NT2/D1 (cell line): ENCODE results near the gene SBK2.

ENCODE experiments used
- DNase-seq: peaks from one replicate; pipeline ENCODE4 v3.0.0-alpha.2; 2011; ENCODE audit warnings: low read depth, low spot score
- H3K27me3 ChIP-seq: 2 replicates; pipeline ENCODE4 v1.6.0; 2011; ENCODE audit warnings: mild to moderate bottlenecking; ENCODE audit not compliant: insufficient read length, insufficient read depth
- H3K36me3 ChIP-seq: 2 replicates; pipeline ENCODE4 v1.6.1; 2011; ENCODE audit warnings: mild to moderate bottlenecking, low read length, mixed read lengths; ENCODE audit not compliant: insufficient read depth, insufficient read length
- H3K4me1 ChIP-seq: 2 replicates; pipeline ENCODE4 v1.5.1; 2011; ENCODE audit not compliant: insufficient read depth, insufficient read length
- H3K4me3 ChIP-seq: 2 replicates; pipeline ENCODE4 v1.5.1; 2011; ENCODE audit warnings: low read depth; ENCODE audit not compliant: insufficient read length
- H3K9ac ChIP-seq: 2 replicates; pipeline ENCODE4 v1.6.0; 2011; ENCODE audit warnings: low read depth; ENCODE audit not compliant: insufficient read length
- H3K9me3 ChIP-seq: 2 replicates; pipeline ENCODE4 v1.5.1; 2011; ENCODE audit warnings: mild to moderate bottlenecking, low read length; ENCODE audit not compliant: insufficient read depth
- SUZ12 ChIP-seq: IDR thresholded peaks from 2 replicates; pipeline ENCODE4 v1.6.1; 2011; ENCODE audit not compliant: insufficient read length, insufficient read depth; ENCODE audit errors: extremely low read depth
- YY1 ChIP-seq: IDR thresholded peaks from 2 replicates; pipeline ENCODE4 v1.6.1; 2011; ENCODE audit not compliant: insufficient read length, insufficient read depth
- ZNF274 ChIP-seq: IDR thresholded peaks from 2 replicates; pipeline ENCODE4 v1.6.1; 2011; ENCODE audit warnings: mild to moderate bottlenecking, low read depth, low read length

SBK2 gene

GRCh38 chr19:55484593-55485438, 52.1 kb downstream of the SBK2 start, which contains the start of gene NAT14:
Gene NAT14 (plus strand): TSS chr19:55485188. CDS start chr19:55485709, 521 bp downstream.
- Histone ChIP-seq H3K27me3 (no peaks in the 10 kb centered on the region), H3K4me3 (peak within 1 kb of the TSS; percentile 64), H3K4me1 (peaks cover 14% of the 10 kb centered on the region), H3K9me3 (no peaks in the 10 kb centered on the region), H3K9ac (peak within 1 kb of the TSS; percentile 82), H3K36me3 (peaks cover 13% of the 10 kb centered on the region)
- no peak for TF ChIP-seq ZNF274
- peak; percentile 66 for DNase-seq

DNA sequence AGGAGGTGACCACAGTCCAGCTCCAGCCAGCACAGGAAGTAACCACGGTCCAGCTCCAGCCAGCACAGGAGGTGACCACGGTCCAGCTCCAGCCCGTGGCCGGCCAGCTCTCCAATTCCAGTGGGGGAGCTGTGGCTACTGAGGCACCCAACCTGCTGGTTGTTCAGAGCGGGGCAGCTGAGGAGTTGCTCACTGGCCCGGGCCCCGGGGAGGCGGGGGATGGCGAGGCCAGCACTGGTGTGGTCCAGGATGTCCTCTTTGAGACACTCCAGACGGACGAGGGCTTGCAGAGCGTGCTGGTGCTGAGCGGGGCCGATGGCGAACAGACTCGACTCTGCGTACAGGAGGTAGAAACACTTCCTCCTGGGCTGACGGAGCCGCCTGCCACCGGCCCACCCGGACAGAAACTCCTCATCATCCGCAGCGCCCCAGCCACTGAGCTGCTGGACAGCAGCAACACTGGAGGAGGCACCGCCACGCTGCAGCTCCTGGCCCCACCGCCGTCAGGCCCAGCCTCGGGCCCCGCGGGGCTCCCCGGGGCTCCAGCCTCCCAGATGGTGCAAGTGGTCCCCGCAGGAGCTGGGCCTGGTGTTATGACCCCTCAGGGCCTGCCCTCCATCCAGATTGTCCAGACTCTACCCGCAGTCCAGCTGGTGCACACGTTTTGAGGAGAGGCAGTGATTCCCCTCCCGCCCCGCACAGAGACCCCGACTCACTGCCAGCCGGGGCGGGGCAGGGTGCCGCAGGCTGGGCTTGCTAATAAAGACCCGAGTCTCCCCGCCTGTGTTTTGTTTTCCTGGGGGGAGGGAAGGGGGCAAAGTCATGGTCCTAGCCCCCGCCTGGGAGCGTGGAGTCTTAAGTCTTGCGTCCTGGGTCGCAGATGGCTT, 53.0 kb downstream of the SBK2 start:
- Histone ChIP-seq H3K9me3 (no peaks in the 10 kb centered on the region), H3K9ac (no peak overlapping the region), H3K4me1 (peaks cover 14% of the 10 kb centered on the region)

GRCh38 chr19:55482967-55483705, 53.8 kb downstream of the SBK2 start:
- Histone ChIP-seq H3K4me1 (peaks cover 13% of the 10 kb centered on the region), H3K9ac (no peak overlapping the region), H3K9me3 (no peaks in the 10 kb centered on the region), H3K27me3 (no peaks in the 10 kb centered on the region), H3K36me3 (peaks cover 13% of the 10 kb centered on the region), H3K4me3 (no peak overlapping the region)
- TF ChIP-seq SUZ12, result no peak
- TF ChIP-seq ZNF274, result no peak
- TF ChIP-seq YY1, result no peak
- no peak for DNase-seq

More for the DNA sequence above, 53.0 kb downstream of the SBK2 start:
- H3K27me3 ChIP-seq, result no peaks in the 10 kb centered on the region
- TF ChIP-seq YY1 (no peak), ZNF274 (no peak)
- no peak for DNase-seq
- H3K4me3 ChIP-seq, result peak overlapping the region; percentile 64
- peaks cover 13% of the 10 kb centered on the region for H3K36me3 ChIP-seq

- H3K36me3 ChIP-seq, result peaks cover 13% of the 10 kb centered on the region
- H3K9me3 ChIP-seq, result no peaks in the 10 kb centered on the region
- DNase-seq, result no peak
- H3K27me3 ChIP-seq, result no peaks in the 10 kb centered on the region
- H3K4me1 ChIP-seq, result peaks cover 13% of the 10 kb centered on the region
- H3K9ac ChIP-seq, result no peak overlapping the region
- TF ChIP-seq ZNF274 (no peak), SUZ12 (no peak), YY1 (no peak)
- H3K4me3 ChIP-seq, result no peak overlapping the region
Observed at GRCh38 chr19:55482156-55482961, 54.6 kb downstream of the SBK2 start.

DNA sequence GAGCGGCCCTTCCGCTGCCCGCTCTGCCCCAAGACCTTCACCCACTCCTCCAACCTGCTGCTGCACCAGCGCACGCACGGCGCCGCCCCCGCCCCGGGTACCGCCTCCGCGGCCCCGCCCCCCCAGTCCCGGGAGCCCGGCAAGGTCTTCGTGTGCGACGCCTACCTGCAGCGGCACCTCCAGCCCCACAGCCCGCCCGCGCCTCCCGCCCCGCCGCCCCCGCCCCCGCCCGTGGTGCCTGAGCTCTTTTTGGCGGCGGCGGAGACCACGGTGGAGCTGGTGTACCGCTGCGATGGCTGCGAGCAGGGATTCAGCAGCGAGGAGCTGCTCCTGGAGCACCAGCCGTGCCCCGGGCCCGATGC, 55.2 kb downstream of the SBK2 start:
- Histone ChIP-seq H3K9me3 (no peaks in the 10 kb centered on the region), H3K36me3 (peaks cover 13% of the 10 kb centered on the region), H3K4me3 (no peak overlapping the region), H3K4me1 (peaks cover 12% of the 10 kb centered on the region), H3K9ac (no peak overlapping the region), H3K27me3 (no peaks in the 10 kb centered on the region)
- TF ChIP-seq YY1, result no peak
- no peak for TF ChIP-seq ZNF274
- no peak for TF ChIP-seq SUZ12
- DNase-seq, result no peak

DNA sequence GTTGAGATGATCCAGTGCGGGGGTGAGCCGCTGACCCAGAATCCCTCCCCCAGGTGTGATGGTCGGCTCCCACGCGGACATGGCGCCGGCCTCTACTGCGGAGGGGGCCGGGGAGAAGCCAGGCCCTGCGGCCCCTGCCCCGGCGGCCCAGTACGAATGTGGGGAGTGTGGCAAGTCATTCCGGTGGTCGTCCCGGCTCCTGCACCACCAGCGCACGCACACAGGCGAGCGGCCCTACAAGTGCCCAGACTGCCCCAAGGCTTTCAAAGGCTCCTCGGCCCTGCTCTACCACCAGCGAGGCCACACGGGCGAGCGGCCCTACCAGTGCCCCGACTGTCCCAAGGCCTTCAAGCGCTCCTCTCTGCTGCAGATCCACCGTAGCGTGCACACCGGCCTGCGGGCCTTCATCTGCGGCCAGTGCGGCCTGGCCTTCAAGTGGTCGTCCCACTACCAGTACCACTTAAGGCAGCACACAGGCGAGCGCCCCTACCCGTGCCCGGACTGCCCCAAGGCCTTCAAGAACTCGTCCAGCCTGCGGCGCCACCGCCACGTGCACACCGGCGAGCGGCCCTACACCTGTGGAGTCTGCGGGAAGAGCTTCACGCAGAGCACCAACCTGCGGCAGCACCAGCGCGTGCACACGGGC, 55.7 kb downstream of the SBK2 start:
- Histone ChIP-seq H3K4me1 (peaks cover 7% of the 10 kb centered on the region), H3K27me3 (no peaks in the 10 kb centered on the region)
- no peak for TF ChIP-seq ZNF274
- no peak for TF ChIP-seq SUZ12
- no peak for TF ChIP-seq YY1

More for the DNA sequence above, 55.7 kb downstream of the SBK2 start:
- Histone ChIP-seq H3K4me3 (no peak overlapping the region), H3K36me3 (peaks cover 12% of the 10 kb centered on the region), H3K9ac (no peak overlapping the region), H3K9me3 (no peaks in the 10 kb centered on the region)
- DNase-seq, result no peak
